Naive thymus-derived CD4-positive, alpha-beta T cell (primary cell): ENCODE results near the gene EFL1. TPM values are rescaled to one million over a fixed set of nuclear protein-coding genes. Genes with fewer than 3 reads are reported as not detected.
"Not testable (repeated sequence)": the region's sequence is repeated elsewhere in the genome, so short reads cannot be mapped to it uniquely, and the experiment has no call there.

Experiments used
- ATAC-seq: fragments of 150-1000 bp; cut with Tn5 transposase; 2 replicates; pipeline ENCODE4 v1.10.0; 2021; ENCODE audit warnings: mild to moderate bottlenecking, moderate library complexity
- CTCF ChIA-PET: fragments of 350-600 bp; sonication (Branson Sonifier 250); formaldehyde crosslinking; loops from one replicate; lab custom pipeline; 2021; ENCODE audit warnings: antibody characterized with exemption; lab: Charles Lee
- POLR2A ChIA-PET: fragments of 350-600 bp; sonication (Branson Sonifier 250); formaldehyde crosslinking; loops from one replicate; lab custom pipeline; 2021; ENCODE audit warnings: antibody characterized with exemption, inconsistent platforms; lab: Charles Lee
- DNase-seq, 9 donors: peaks; one replicate each; pipeline versions ENCODE4 v3.0.0 to v3.0.0-alpha.2; 2020 to 2022; ENCODE audit warnings: mixed read lengths in 1 of 9
- H3K27ac ChIP-seq: one replicate; pipeline ENCODE4 v1.7.0; 2013; ENCODE audit warnings: mild to moderate bottlenecking, low read depth, low read length, moderate library complexity
- H3K27me3 ChIP-seq, 2 donors: one replicate each; pipeline ENCODE4 v1.7.0; 2013; ENCODE audit warnings: low read length in 2 of 2, mild to moderate bottlenecking in 2 of 2, moderate library complexity in 2 of 2; ENCODE audit not compliant: control insufficient read depth in 2 of 2, insufficient read depth in 2 of 2
- H3K36me3 ChIP-seq, 3 experiments: 1 replicate in 2 of 3; 2 replicates in 1 of 3; pipeline ENCODE4 v1.7.0; 2013; ENCODE audit warnings: low read length in 3 of 3, mild to moderate bottlenecking in 3 of 3, moderate library complexity in 1 of 3; ENCODE audit not compliant: insufficient read depth in 3 of 3, control insufficient read depth in 2 of 3
- H3K4me1 ChIP-seq, 2 donors: one replicate each; pipeline ENCODE4 v1.7.0; 2013; ENCODE audit warnings: low read length in 2 of 2, mild to moderate bottlenecking in 2 of 2, moderate library complexity in 1 of 2; ENCODE audit not compliant: control insufficient read depth in 2 of 2, insufficient read depth in 2 of 2
- H3K4me3 ChIP-seq: 2 replicates; pipeline ENCODE4 v1.7.0; 2013; ENCODE audit warnings: mild to moderate bottlenecking, low read length
- H3K9me3 ChIP-seq, 3 experiments: 1 replicate in 2 of 3; 2 replicates in 1 of 3; pipeline ENCODE4 v1.7.0; 2013; ENCODE audit warnings: low read length in 3 of 3; ENCODE audit not compliant: control insufficient read depth in 2 of 3
- H3K27ac Mint-ChIP-seq, 9 donors: one replicate each; pipeline ENCODE4 v1.8.0; 2020 to 2022; ENCODE audit warnings: mixed read lengths in 9 of 9, mild to moderate bottlenecking in 8 of 9, moderate library complexity in 5 of 9, inconsistent platforms in 2 of 9
- H3K27me3 Mint-ChIP-seq, 5 donors: one replicate each; pipeline ENCODE4 v1.8.0; 2021 to 2022; ENCODE audit warnings: mixed read lengths in 5 of 5, mild to moderate bottlenecking in 1 of 5
- H3K36me3 Mint-ChIP-seq, 5 donors: one replicate each; pipeline ENCODE4 v1.8.0; 2020 to 2022; ENCODE audit warnings: mixed read lengths in 5 of 5, mild to moderate bottlenecking in 3 of 5, inconsistent platforms in 1 of 5
- H3K4me1 Mint-ChIP-seq, 7 donors: one replicate each; pipeline ENCODE4 v1.8.0; 2020 to 2022; ENCODE audit warnings: mixed read lengths in 7 of 7, mild to moderate bottlenecking in 3 of 7, inconsistent platforms in 1 of 7
- H3K4me3 Mint-ChIP-seq, 10 donors: one replicate each; pipeline ENCODE4 v1.8.0; 2020 to 2022; ENCODE audit warnings: mild to moderate bottlenecking in 10 of 10, mixed read lengths in 10 of 10, moderate library complexity in 6 of 10, inconsistent platforms in 2 of 10
- H3K9me3 Mint-ChIP-seq, 11 donors: one replicate each; pipeline ENCODE4 v1.8.0; 2020 to 2022; ENCODE audit warnings: mixed read lengths in 11 of 11, mild to moderate bottlenecking in 4 of 11, inconsistent platforms in 1 of 11, moderate library complexity in 1 of 11
- intact Hi-C, 2 donors: fragments of 100-400 bp; cut with micrococcal nuclease; formaldehyde crosslinking; loops; one replicate each; pipeline ENCODE4 v1.15.1; 2023
- polyA plus RNA-seq, 2 donors: library from polyadenylated mRNA; unstranded; fragments of 300-500 nt; fragmentation: Illumina TruSeq; gene quantifications; one replicate each; pipeline ENCODE4 v1.2.3, GENCODE V29; 2021
- total RNA-seq, 6 experiments: library from RNA in 5 of 6; stranded (reverse) in 5 of 6; gene quantifications; 1 replicate in 5 of 6; 2 replicates in 1 of 6; pipeline ENCODE4 v1.2.3 and lab custom pipeline; 2021 to 2026

EFL1 gene
- total and polyA plus RNA-seq, 7 experiments from 2014 or later = 9.9 to 27.5 (median 16.6) TPM

DNA sequence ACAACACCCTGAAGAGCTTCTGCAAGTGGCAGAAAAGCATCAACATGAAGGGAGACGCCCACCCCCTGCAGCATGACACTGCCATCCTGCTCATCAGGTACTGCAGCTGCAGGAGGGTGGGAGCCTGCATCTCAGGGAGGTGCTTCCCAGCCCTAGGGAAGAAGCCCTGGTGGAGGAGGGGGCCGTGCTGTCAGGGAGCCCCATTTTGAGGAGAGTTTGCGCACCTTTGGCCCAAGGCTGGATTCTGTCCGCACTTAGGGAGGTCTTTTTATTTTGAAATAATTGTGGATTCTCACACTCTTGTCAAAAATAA is 42.2 kb upstream of the EFL1 start:
- intact Hi-C loops = no loop called here
- ChIA-PET POLR2A (no interaction called here), CTCF (no interaction called here)
- Mint-ChIP-seq H3K4me1 (peaks cover 0 to 9% (median 4%) of the 10 kb centered on the region in 7 donors), H3K27me3 (peaks cover 0 to 3% (median 0%) of the 10 kb centered on the region in 5 donors), H3K9me3 (peaks cover 0 to under 1% (median 0%) of the 10 kb centered on the region in 11 donors), H3K27ac (peak overlapping the region in 1 of 9 donors; percentile 5), H3K4me3 (no peak overlapping the region), H3K36me3 (peaks cover 0 to 8% (median 0%) of the 10 kb centered on the region in 5 donors)
- Histone ChIP-seq H3K4me3 (no peak overlapping the region), H3K36me3 (no peaks in the 10 kb centered on the region), H3K9me3 (no peaks in the 10 kb centered on the region), H3K27me3 (no peaks in the 10 kb centered on the region), H3K27ac (no peak overlapping the region), H3K4me1 (no peaks in the 10 kb centered on the region)
- DNase-seq (peak in 1 of 9 donors; percentile 18), ATAC-seq (no peak)

DNA sequence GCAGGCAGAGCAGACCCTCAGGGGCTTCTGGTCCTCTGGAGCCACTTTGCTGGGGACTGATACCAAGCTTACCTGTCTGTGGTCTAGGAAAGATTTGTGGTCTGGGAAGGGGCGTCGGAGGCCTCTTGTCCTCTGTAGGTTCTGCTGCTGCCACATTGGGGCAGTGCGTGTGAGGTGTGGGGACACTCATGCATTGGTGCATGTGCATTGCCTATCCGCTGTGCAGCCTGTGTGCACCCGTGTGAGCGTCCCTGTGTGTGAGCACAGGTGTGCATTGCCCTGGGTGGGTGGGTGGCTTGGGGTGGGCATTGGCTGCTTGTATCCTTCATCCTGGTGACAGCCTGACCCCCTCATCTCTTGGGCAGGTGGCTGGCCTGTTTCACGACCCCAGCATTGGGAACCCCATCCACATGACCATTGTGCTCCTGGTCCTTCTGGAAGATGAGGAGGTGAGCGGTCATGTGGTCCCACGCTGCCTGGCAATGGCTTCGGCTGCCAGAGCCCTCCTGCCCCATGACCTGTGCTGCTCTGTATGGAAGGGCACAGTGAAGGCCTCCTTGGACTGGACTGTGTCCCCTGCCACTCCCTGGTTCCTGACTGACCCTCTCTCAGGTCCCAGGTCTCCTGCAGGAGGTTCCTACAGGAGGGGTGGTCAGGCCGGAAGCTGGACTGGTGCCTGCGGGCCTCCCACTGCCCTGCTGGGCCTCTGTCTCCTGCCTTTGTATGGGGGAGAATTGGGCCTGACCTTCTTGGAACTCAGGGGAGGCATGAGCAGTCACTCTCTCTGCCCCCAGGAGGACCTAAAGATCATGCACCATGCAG is 41.6 kb upstream of the EFL1 start:
- CTCF ChIA-PET = interaction anchor here (0.8 kb wide), 1 partner anchor 21 kb away, joined by 4 read pairs; no protein-coding TSS in a partner anchor

DNA sequence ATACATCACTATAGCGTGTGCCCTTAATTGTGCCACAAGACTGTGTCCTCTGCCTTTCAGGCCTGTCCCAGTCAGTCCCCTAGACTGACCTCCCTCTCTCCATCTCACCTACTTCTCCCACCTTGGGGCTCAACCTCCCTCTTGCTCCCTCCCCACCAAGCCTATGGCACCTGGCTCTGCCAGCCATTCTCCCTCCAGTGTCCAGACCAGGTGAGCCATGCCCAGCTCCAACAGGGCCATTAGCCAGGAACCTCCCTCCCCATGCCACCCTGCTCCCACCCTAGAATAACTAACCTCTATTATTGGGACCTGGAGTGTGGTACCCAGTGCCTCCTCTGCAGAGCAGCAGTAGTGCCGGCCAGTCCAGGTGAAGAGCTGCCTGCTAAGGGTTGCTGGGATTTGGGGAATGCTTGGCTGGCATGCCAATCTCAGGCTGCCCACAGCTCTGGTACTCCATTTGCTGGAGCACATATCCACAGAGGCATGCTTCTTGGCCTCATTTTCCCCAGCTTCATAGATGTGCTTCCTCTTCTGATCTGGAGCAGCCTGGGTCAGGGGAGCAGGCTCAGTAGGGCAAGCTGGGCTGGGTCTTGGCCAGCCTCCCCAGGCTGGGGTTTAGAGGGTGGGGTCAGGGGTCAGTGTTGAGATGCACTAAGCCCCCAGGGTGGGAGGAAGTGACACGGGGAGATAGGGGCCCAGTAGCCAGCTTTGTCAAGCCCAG is 38.9 kb upstream of the EFL1 start:
- Histone ChIP-seq H3K9me3 (no peaks in the 10 kb centered on the region), H3K36me3 (no peaks in the 10 kb centered on the region), H3K27me3 (no peaks in the 10 kb centered on the region), H3K27ac (no peak overlapping the region), H3K4me3 (no peak overlapping the region), H3K4me1 (peaks cover 6 to 9% of the 10 kb centered on the region in 2 donors)
- peaks cover 0 to 33% (median 13%) of the 10 kb centered on the region in 7 donors for H3K4me1 Mint-ChIP-seq
- H3K36me3 Mint-ChIP-seq = peaks cover 0 to 3% (median 0%) of the 10 kb centered on the region in 5 donors
- DNase-seq = no peak
- H3K27me3 Mint-ChIP-seq = no peaks in the 10 kb centered on the region
- intact Hi-C loops = no loop called here
- ChIA-PET POLR2A (no interaction called here), CTCF (no interaction called here)
- H3K4me3 Mint-ChIP-seq = no peak overlapping the region
- H3K27ac Mint-ChIP-seq = peak overlapping the region in 1 of 9 donors; percentile 20
- no peak for ATAC-seq
- no peaks in the 10 kb centered on the region for H3K9me3 Mint-ChIP-seq

More for the DNA sequence above, 41.6 kb upstream of the EFL1 start:
- intact Hi-C loops = no loop called here
- no peak overlapping the region for H3K27ac Mint-ChIP-seq
- Histone ChIP-seq H3K27ac (no peak overlapping the region), H3K4me1 (no peaks in the 10 kb centered on the region), H3K9me3 (no peaks in the 10 kb centered on the region), H3K36me3 (no peaks in the 10 kb centered on the region), H3K27me3 (no peaks in the 10 kb centered on the region), H3K4me3 (no peak overlapping the region)
- DNase-seq = no peak
- POLR2A ChIA-PET = no interaction called here
- peaks cover 0 to 2% (median 0%) of the 10 kb centered on the region in 5 donors for H3K27me3 Mint-ChIP-seq
- H3K4me3 Mint-ChIP-seq = no peak overlapping the region
- H3K9me3 Mint-ChIP-seq = no peaks in the 10 kb centered on the region
- ATAC-seq = no peak
- peaks cover 0 to 8% (median 0%) of the 10 kb centered on the region in 5 donors for H3K36me3 Mint-ChIP-seq
- H3K4me1 Mint-ChIP-seq = peaks cover 0 to 9% (median 4%) of the 10 kb centered on the region in 7 donors

DNA sequence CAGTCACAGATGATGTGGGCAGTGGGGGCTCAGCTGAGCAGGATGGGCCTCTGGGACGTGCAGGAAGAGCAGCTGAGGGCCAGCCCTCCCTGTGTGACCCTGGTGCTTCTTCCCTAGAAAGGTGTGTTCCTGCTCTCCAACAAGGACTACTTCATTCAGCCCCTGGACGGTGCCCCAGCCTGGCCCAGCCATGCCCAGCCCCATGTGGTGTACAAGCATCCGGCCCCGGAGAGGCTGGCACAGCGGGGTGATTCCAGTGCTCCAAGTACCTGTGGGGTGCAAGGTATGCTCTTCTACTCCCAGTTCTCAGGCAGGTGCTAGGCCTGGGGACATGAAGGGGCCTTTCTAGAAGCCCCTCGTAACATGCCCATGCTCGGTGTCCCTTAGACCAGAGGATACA is 38.3 kb upstream of the EFL1 start:
- DNase-seq (no peak), ATAC-seq (no peak)
- no peaks in the 10 kb centered on the region for H3K27me3 ChIP-seq
- no peaks in the 10 kb centered on the region for H3K36me3 ChIP-seq
- CTCF ChIA-PET = no interaction called here
- Mint-ChIP-seq H3K9me3 (no peaks in the 10 kb centered on the region), H3K4me3 (no peak overlapping the region), H3K27me3 (no peaks in the 10 kb centered on the region), H3K27ac (peak overlapping the region in 1 of 9 donors; percentile 59), H3K4me1 (peaks cover 0 to 33% (median 13%) of the 10 kb centered on the region in 7 donors), H3K36me3 (peaks cover 0 to 3% (median 0%) of the 10 kb centered on the region in 5 donors)
- intact Hi-C loops = no loop called here
- no peak overlapping the region for H3K4me3 ChIP-seq
- H3K9me3 ChIP-seq = no peaks in the 10 kb centered on the region
- no peak overlapping the region for H3K27ac ChIP-seq
- POLR2A ChIA-PET = no interaction called here
- H3K4me1 ChIP-seq = peaks cover 6 to 9% of the 10 kb centered on the region in 2 donors

DNA sequence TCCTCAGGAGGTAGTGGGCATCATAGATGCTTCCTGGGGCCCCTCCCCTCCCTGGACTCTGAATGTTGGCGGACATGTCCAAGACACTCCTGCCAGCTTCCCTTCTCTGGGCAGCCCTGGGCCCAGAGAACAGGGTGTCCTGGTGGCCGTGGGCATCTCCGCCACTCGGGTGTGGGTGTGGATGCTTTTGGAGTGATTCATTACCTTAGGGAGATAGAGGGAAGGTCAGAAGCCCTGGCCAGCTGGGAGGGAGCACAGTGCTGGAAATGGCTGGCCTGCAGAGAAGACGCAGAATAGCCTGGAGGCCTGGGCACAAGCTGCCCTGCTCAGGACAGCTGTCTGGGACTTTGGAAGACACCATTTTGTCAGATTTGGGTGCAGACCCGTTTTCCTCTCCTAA is 37.8 kb upstream of the EFL1 start:
- H3K9me3 ChIP-seq, CTCF ChIA-PET, H3K36me3 ChIP-seq, H3K27ac ChIP-seq, H3K9me3 Mint-ChIP-seq, intact Hi-C loops, H3K27me3 Mint-ChIP-seq, H3K36me3 Mint-ChIP-seq, ATAC-seq, DNase-seq, H3K4me1 ChIP-seq, H3K27me3 ChIP-seq, POLR2A ChIA-PET, H3K4me3 ChIP-seq: not testable (repeated sequence)
- Mint-ChIP-seq H3K4me1 (peaks cover 0 to 32% (median 13%) of the 10 kb centered on the region in 7 donors), H3K4me3 (peak overlapping the region in 1 of 10 donors; percentile 25), H3K27ac (peak overlapping the region in 2 of 9 donors; percentile 28 to 59)

DNA sequence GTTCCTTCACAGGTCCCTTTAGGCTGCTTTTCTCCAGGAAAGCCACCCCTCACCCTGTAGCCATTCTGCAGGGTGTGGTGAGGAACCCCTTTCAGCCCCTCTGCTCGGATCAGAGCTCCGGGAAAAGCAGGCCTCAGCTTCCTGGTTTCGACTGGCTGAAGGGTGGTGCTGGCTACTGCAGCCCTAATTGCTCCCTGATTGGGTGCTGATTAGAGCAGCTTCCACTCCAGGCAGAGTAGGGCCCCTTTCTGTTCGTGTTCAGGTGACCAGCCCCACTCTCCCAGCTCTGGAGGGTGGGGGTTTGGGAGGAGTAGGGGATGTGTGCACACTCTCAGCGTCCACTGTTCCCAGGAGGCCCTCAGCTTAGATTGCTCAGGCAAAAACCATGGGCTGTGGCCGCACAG is 37.0 kb upstream of the EFL1 start:
- H3K4me3 ChIP-seq, H3K36me3 ChIP-seq, H3K9me3 Mint-ChIP-seq, H3K4me1 ChIP-seq, H3K27ac Mint-ChIP-seq, H3K9me3 ChIP-seq, CTCF ChIA-PET, H3K27ac ChIP-seq, intact Hi-C loops, DNase-seq, H3K27me3 Mint-ChIP-seq, H3K4me3 Mint-ChIP-seq, H3K27me3 ChIP-seq, POLR2A ChIA-PET, ATAC-seq, H3K36me3 Mint-ChIP-seq: not testable (repeated sequence)
- H3K4me1 Mint-ChIP-seq = peaks cover 0 to 24% (median 13%) of the 10 kb centered on the region in 7 donors
